CD4-positive, CD25-positive, alpha-beta regulatory T cell (primary cell): ENCODE measurements around the gene PCSK6. TPM values are rescaled to one million over a fixed set of nuclear protein-coding genes. Genes with fewer than 3 reads are reported as not detected.

ENCODE experiments used
- ATAC-seq, 2 donors: fragments of 150-1000 bp; cut with Tn5 transposase; one replicate each; pipeline ENCODE4 v1.10.0; 2021; ENCODE audit warnings: low read depth in 2 of 2, moderate number of reproducible peaks in 2 of 2, moderate library complexity in 1 of 2
- DNase-seq, 3 donors: peaks; one replicate each; pipeline versions ENCODE4 v3.0.0 to v3.0.0-alpha.2; 2012 to 2022; ENCODE audit warnings: mixed read lengths in 1 of 3
- H3K27ac ChIP-seq: one replicate; pipeline ENCODE4 v1.7.0; 2013; ENCODE audit warnings: mild to moderate bottlenecking, low read length; ENCODE audit not compliant: insufficient read depth, poor library complexity, severe bottlenecking
- H3K27me3 ChIP-seq: one replicate; pipeline ENCODE4 v1.7.0; 2013; ENCODE audit warnings: low read length; ENCODE audit not compliant: control insufficient read depth, insufficient read depth
- H3K36me3 ChIP-seq: one replicate; pipeline ENCODE4 v1.7.0; 2013; ENCODE audit warnings: mild to moderate bottlenecking, low read length, moderate library complexity; ENCODE audit not compliant: control insufficient read depth, insufficient read depth
- H3K4me1 ChIP-seq: 2 replicates; pipeline ENCODE4 v1.7.0; 2013; ENCODE audit warnings: mild to moderate bottlenecking, low read length; ENCODE audit not compliant: insufficient read depth, control insufficient read depth, poor library complexity, severe bottlenecking
- H3K4me3 ChIP-seq: one replicate; pipeline ENCODE4 v1.7.0; 2013; ENCODE audit warnings: low read depth, mild to moderate bottlenecking, low read length, moderate library complexity
- H3K9me3 ChIP-seq, 2 experiments: 1 replicate in 1 of 2; 2 replicates in 1 of 2; pipeline ENCODE4 v1.7.0; 2013; ENCODE audit warnings: low read length in 2 of 2, mild to moderate bottlenecking in 1 of 2, moderate library complexity in 1 of 2; ENCODE audit not compliant: control insufficient read depth in 2 of 2
- H3K27ac Mint-ChIP-seq, 3 donors: one replicate each; pipeline ENCODE4 v1.8.0; 2020 to 2022; ENCODE audit warnings: mild to moderate bottlenecking in 3 of 3, mixed read lengths in 3 of 3, moderate library complexity in 2 of 3
- H3K27me3 Mint-ChIP-seq: one replicate; pipeline ENCODE4 v1.8.0; 2022; ENCODE audit warnings: mild to moderate bottlenecking, mixed read lengths
- H3K36me3 Mint-ChIP-seq: one replicate; pipeline ENCODE4 v1.8.0; 2020; ENCODE audit warnings: mixed read lengths
- H3K4me1 Mint-ChIP-seq, 4 donors: one replicate each; pipeline ENCODE4 v1.8.0; 2020 to 2022; ENCODE audit warnings: mixed read lengths in 4 of 4, mild to moderate bottlenecking in 1 of 4
- H3K4me3 Mint-ChIP-seq, 4 donors: one replicate each; pipeline ENCODE4 v1.8.0; 2020 to 2022; ENCODE audit warnings: mild to moderate bottlenecking in 4 of 4, mixed read lengths in 4 of 4, moderate library complexity in 3 of 4
- H3K9me3 Mint-ChIP-seq, 7 donors: one replicate each; pipeline ENCODE4 v1.8.0; 2020 to 2022; ENCODE audit warnings: mixed read lengths in 7 of 7, mild to moderate bottlenecking in 3 of 7, moderate library complexity in 2 of 7
- polyA plus RNA-seq, 4 donors: library from polyadenylated mRNA; unstranded; fragments of 300-500 nt; fragmentation: Illumina TruSeq; gene quantifications; one replicate each; pipeline ENCODE4 v1.2.3, GENCODE V29; 2021
- total RNA-seq: library from RNA; stranded (reverse); gene quantifications from one replicate; pipeline ENCODE4 v1.2.3, GENCODE V29; 2022

The PCSK6 gene
- total and polyA plus RNA-seq, 5 donors from 2014 or later: 0.07 to 1.1 (median 0.22) TPM; not detected in 1

- H3K4me3 Mint-ChIP-seq: peak within 1 kb of the TSS; percentile 94 to 97 (median 96)
- Histone ChIP-seq H3K4me1 (peaks cover 15% of the 10 kb centered on the region), H3K27ac (peak within 1 kb of the TSS; percentile 71), H3K9me3 (no peaks in the 10 kb centered on the region), H3K36me3 (peaks cover 45% of the 10 kb centered on the region), H3K27me3 (no peaks in the 10 kb centered on the region), H3K4me3 (peak within 1 kb of the TSS; percentile 90)
- peak; percentile 96 for ATAC-seq
- peaks cover 46% of the 10 kb centered on the region for H3K36me3 Mint-ChIP-seq
- peak within 1 kb of the TSS; percentile 86 to 98 (median 97) for H3K27ac Mint-ChIP-seq
- DNase-seq: peak; percentile 84 to 89 (median 85)
- H3K9me3 Mint-ChIP-seq: peaks cover 0 to 2% (median 0%) of the 10 kb centered on the region in 7 donors
- peaks cover 4% of the 10 kb centered on the region for H3K27me3 Mint-ChIP-seq
- H3K4me1 Mint-ChIP-seq: peaks cover 9 to 36% (median 23%) of the 10 kb centered on the region in 4 donors
Observed at GRCh38 chr15:101277038-101277822, 212.3 kb downstream of the PCSK6 start, which contains the start of gene SELENOS. TSS of gene SELENOS (minus strand) at chr15:101277485. CDS start at chr15:101277417, 68 bp downstream.

- peaks cover 0 to 2% (median 0%) of the 10 kb centered on the region in 7 donors for H3K9me3 Mint-ChIP-seq
- Histone ChIP-seq H3K4me3 (peak overlapping the region; percentile 90), H3K27me3 (no peaks in the 10 kb centered on the region), H3K27ac (peak overlapping the region; percentile 71), H3K4me1 (peaks cover 15% of the 10 kb centered on the region), H3K9me3 (no peaks in the 10 kb centered on the region), H3K36me3 (peaks cover 45% of the 10 kb centered on the region)
- peak overlapping the region; percentile 94 to 97 (median 96) for H3K4me3 Mint-ChIP-seq
- H3K36me3 Mint-ChIP-seq: peaks cover 43% of the 10 kb centered on the region
- ATAC-seq (peak in 1 of 2 donors; percentile 8), DNase-seq (peak in 1 of 3 donors; percentile 47)
- peak overlapping the region; percentile 85 to 98 (median 97) for H3K27ac Mint-ChIP-seq
- H3K27me3 Mint-ChIP-seq: peaks cover 4% of the 10 kb centered on the region
- peaks cover 9 to 36% (median 22%) of the 10 kb centered on the region in 4 donors for H3K4me1 Mint-ChIP-seq
Observed at GRCh38 chr15:101276501-101277037, 212.9 kb downstream of the PCSK6 start.

GRCh38 chr15:101275018-101275417 lies 214.5 kb downstream of the PCSK6 start:
- no peak for ATAC-seq
- H3K4me1 Mint-ChIP-seq: peaks cover 9 to 36% (median 23%) of the 10 kb centered on the region in 4 donors
- peaks cover 0 to 2% (median 0%) of the 10 kb centered on the region in 7 donors for H3K9me3 Mint-ChIP-seq
- H3K36me3 Mint-ChIP-seq: peaks cover 42% of the 10 kb centered on the region
- H3K36me3 ChIP-seq: peaks cover 50% of the 10 kb centered on the region
- H3K4me1 ChIP-seq: peaks cover 15% of the 10 kb centered on the region
- no peaks in the 10 kb centered on the region for H3K27me3 ChIP-seq
- H3K27me3 Mint-ChIP-seq: peaks cover 4% of the 10 kb centered on the region
- H3K4me3 ChIP-seq: peak overlapping the region; percentile 11
- peak overlapping the region; percentile 34 for H3K27ac ChIP-seq
- H3K4me3 Mint-ChIP-seq: peak overlapping the region; percentile 47 to 97 (median 82)
- peak in 1 of 3 donors; percentile 57 for DNase-seq
- H3K9me3 ChIP-seq: no peaks in the 10 kb centered on the region
- peak overlapping the region in 1 of 3 donors; percentile 24 for H3K27ac Mint-ChIP-seq

- ATAC-seq (no peak), DNase-seq (no peak)
- H3K9me3 Mint-ChIP-seq: peaks cover 0 to 2% (median 0%) of the 10 kb centered on the region in 7 donors
- H3K4me1 Mint-ChIP-seq: peaks cover 9 to 36% (median 21%) of the 10 kb centered on the region in 4 donors
- H3K27me3 Mint-ChIP-seq: peaks cover 4% of the 10 kb centered on the region
- Histone ChIP-seq H3K36me3 (peaks cover 49% of the 10 kb centered on the region), H3K9me3 (no peaks in the 10 kb centered on the region), H3K27me3 (no peaks in the 10 kb centered on the region), H3K4me3 (no peak overlapping the region), H3K27ac (no peak overlapping the region), H3K4me1 (peaks cover 15% of the 10 kb centered on the region)
- peak overlapping the region in 1 of 4 donors; percentile 32 for H3K4me3 Mint-ChIP-seq
- H3K36me3 Mint-ChIP-seq: peaks cover 53% of the 10 kb centered on the region
- H3K27ac Mint-ChIP-seq: peak overlapping the region in 2 of 3 donors; percentile 6 to 40
Observed at GRCh38 chr15:101273534-101273933, 216.0 kb downstream of the PCSK6 start.

- H3K27me3 Mint-ChIP-seq: peaks cover 4% of the 10 kb centered on the region
- Histone ChIP-seq H3K4me1 (peaks cover 11% of the 10 kb centered on the region), H3K27ac (no peak overlapping the region), H3K4me3 (no peak overlapping the region), H3K36me3 (peaks cover 49% of the 10 kb centered on the region), H3K27me3 (no peaks in the 10 kb centered on the region), H3K9me3 (no peaks in the 10 kb centered on the region)
- H3K9me3 Mint-ChIP-seq: peaks cover 0 to 2% (median 0%) of the 10 kb centered on the region in 7 donors
- H3K4me1 Mint-ChIP-seq: peaks cover 9 to 28% (median 18%) of the 10 kb centered on the region in 4 donors
- DNase-seq (no peak), ATAC-seq (no peak)
- peaks cover 53% of the 10 kb centered on the region for H3K36me3 Mint-ChIP-seq
- no peak overlapping the region for H3K27ac Mint-ChIP-seq
- H3K4me3 Mint-ChIP-seq: no peak overlapping the region
Observed at GRCh38 chr15:101272584-101272983, 216.9 kb downstream of the PCSK6 start.

- Mint-ChIP-seq H3K9me3 (no peaks in the 10 kb centered on the region), H3K27me3 (no peaks in the 10 kb centered on the region), H3K4me1 (peaks cover 0 to 6% (median 3%) of the 10 kb centered on the region in 4 donors), H3K27ac (peak overlapping the region in 1 of 3 donors; percentile 48), H3K4me3 (no peak overlapping the region), H3K36me3 (peaks cover 49% of the 10 kb centered on the region)
- no peaks in the 10 kb centered on the region for H3K27me3 ChIP-seq
- DNase-seq (no peak), ATAC-seq (no peak)
- H3K9me3 ChIP-seq: no peaks in the 10 kb centered on the region
- H3K4me1 ChIP-seq: no peaks in the 10 kb centered on the region
- H3K4me3 ChIP-seq: no peak overlapping the region
- H3K36me3 ChIP-seq: peaks cover 44% of the 10 kb centered on the region
- no peak overlapping the region for H3K27ac ChIP-seq
Observed at GRCh38 chr15:101269479-101270223, 219.9 kb downstream of the PCSK6 start.

GRCh38 chr15:101267320-101268104 lies 222.0 kb downstream of the PCSK6 start:
- Histone ChIP-seq H3K9me3 (no peaks in the 10 kb centered on the region), H3K4me3 (no peak overlapping the region), H3K27me3 (no peaks in the 10 kb centered on the region), H3K27ac (no peak overlapping the region), H3K4me1 (no peaks in the 10 kb centered on the region), H3K36me3 (peaks cover 24% of the 10 kb centered on the region)
- DNase-seq (no peak), ATAC-seq (no peak)
- H3K36me3 Mint-ChIP-seq: peaks cover 28% of the 10 kb centered on the region
- peaks cover 10% of the 10 kb centered on the region for H3K27me3 Mint-ChIP-seq
- no peak overlapping the region for H3K27ac Mint-ChIP-seq
- H3K4me3 Mint-ChIP-seq: no peak overlapping the region
- H3K4me1 Mint-ChIP-seq: peaks cover 0 to 3% (median 0%) of the 10 kb centered on the region in 4 donors
- no peaks in the 10 kb centered on the region for H3K9me3 Mint-ChIP-seq
